ENCODE results near the gene RETN.

Gene RETN

GRCh38 chr19:7661744-7662538 is 6.9 kb upstream of the RETN start:
- DNase-seq: no peak

DNA sequence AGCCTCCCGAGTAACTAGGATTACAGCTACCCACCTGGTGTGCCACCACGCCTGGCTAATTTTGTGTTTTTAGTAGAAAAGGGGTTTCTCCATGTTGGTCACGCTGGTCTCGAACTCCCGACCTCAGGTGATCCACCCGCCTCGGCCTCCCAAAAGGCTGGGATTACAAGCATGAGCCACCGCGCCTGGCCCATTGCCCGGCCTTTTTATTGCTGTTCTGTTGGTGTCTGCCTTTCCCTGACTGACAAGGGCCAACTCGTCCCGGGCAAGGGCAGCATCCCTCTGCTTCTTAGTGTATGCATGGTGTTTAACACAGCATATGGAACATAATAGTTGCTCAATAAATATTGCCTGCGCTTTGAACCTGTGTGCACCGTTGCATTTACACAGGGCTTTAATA is 6.2 kb upstream of the RETN start:
- no peak for DNase-seq

- DNase-seq: no peak
These were observed 5.1 kb upstream of the RETN start for GRCh38 chr19:7663706-7664105.

- no peak for DNase-seq
These were observed 3.8 kb upstream of the RETN start for GRCh38 chr19:7665076-7665475.

DNA sequence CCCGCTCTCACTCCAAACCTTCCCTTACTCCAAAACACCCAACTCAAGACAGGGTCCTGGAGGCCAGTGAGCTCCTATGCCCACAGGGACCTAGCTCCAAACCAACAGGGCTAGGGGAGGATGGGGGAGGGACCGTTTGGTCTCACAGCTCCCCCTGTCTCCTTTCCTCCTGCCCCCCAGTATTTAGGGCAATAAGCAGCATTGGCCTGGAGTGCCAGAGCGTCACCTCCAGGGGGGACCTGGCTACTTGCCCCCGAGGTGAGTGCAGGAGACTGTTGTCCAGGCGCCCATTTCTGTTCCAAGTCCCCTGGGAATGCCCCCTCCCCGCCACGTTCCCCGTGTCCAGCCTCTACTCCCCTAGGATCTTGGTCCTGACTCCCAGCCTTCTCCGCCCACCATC is 792 bp downstream of the RETN start:
- no peak for DNase-seq

GRCh38 chr19:7670150-7670783 is 1.4 kb downstream of the RETN start:
- no peak for DNase-seq

- no peak for DNase-seq
These were observed 1.9 kb downstream of the RETN start for GRCh38 chr19:7670790-7671189.

DNA sequence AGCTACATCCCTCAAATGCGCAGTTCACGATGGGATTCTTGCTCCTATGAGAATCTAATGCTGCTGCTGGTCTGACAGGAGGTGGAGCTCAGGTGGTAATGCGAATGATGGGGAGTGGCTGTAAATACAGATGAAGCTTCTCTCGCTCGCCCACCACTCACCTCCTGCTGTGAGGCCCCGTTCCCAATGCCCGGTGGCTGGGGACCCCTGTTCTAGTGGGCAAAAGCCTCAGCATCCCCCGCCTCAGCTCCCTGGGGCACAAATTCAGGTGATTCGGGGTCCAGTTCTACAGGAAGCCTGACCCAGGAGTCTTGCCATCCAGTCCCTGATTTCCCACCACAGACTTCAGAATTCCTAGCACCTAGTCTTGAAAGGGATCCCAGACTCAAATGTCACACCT is 3.7 kb downstream of the RETN start:
- no peak for DNase-seq

GRCh38 chr19:7674010-7675005 is 5.5 kb downstream of the RETN start:
- DNase-seq: peak; percentile 45

- DNase-seq: no peak
These were observed 7.5 kb downstream of the RETN start for GRCh38 chr19:7676376-7676775.

- DNase-seq: no peak
These were observed 8.0 kb downstream of the RETN start, which contains the start of gene MCEMP1 for GRCh38 chr19:7676854-7677253. Gene MCEMP1 (plus strand): TSS chr19:7677090. CDS start chr19:7677121, 31 bp downstream.

- no peak for DNase-seq
These were observed 8.9 kb downstream of the RETN start for GRCh38 chr19:7677669-7678311.

DNA sequence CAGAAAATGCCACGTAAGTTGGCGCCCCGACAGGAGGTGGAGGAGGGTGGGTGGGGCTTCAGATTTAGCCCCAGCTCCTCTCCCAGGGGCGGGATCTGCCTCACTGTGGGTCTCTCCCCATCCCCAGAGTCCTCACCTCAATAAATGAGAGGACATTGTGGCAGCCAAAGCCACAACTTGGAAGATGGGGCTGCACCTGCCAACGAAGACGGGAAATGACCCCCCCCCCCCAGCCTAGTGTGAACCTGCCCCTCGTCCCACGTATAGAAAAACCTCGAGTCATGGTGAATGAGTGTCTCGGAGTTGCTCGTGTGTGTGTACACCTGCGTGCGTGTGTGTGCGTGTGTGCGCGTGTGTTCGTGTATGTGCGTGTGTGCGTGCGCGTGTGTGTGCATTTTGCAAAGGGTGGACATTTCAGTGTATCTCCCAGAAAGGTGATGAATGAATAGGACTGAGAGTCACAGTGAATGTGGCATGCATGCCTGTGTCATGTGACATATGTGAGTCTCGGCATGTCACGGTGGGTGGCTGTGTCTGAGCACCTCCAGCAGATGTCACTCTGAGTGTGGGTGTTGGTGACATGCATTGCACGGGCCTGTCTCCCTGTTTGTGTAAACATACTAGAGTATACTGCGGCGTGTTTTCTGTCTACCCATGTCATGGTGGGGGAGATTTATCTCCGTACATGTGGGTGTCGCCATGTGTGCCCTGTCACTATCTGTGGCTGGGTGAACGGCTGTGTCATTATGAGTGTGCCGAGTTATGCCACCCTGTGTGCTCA is 10.3 kb downstream of the RETN start:
- peak; percentile 73 for DNase-seq

GRCh38 chr19:7679771-7680605 is 11.1 kb downstream of the RETN start:
- DNase-seq: no peak

- DNase-seq: peak; percentile 92
These were observed 11.9 kb downstream of the RETN start, which contains the start of gene TRAPPC5 for GRCh38 chr19:7680606-7681339. Gene TRAPPC5 (plus strand): TSS chr19:7680833. CDS start chr19:7682254, 1,421 bp downstream.

DNA sequence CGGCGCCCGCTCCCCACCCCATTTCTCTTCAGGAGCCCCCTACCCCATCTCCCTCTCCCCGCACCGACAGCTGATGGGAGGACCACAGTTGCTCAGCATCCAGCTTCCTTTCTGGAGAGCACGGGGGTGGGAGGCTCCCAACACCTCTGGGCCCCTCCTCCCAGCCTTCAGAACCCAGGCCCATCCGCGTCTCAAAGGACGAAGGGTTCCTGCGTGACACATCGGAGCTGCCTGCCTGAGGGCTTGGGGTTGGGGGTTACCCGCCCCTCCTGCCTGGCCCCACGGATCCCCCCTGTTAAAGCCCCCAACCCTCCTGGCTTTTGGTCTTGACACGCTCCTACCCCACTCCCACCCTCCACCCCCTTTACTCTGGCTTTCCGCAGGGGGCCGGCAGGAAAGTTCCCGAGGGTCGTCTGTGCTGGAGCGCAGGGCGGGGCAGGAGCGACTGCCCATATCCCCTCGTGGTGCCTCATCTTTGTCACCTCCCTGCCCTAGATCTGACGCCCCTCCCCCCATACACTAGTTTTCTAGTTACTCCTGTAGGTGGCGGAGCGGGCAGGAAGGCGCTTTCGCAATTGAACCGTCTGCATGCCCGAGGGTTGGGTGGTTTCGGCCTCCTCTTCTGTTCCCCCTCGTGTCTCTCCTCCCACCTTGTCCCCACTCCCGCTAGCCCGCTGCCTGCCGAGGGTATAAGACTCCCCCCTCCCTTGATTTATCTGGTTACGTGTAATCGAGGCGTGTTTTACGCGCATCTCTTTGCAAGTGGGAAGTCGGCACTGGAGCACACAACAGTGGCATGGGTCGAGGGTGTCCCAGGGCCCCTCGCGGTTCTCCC is 12.7 kb downstream of the RETN start:
- peak; percentile 93 for DNase-seq

DNA sequence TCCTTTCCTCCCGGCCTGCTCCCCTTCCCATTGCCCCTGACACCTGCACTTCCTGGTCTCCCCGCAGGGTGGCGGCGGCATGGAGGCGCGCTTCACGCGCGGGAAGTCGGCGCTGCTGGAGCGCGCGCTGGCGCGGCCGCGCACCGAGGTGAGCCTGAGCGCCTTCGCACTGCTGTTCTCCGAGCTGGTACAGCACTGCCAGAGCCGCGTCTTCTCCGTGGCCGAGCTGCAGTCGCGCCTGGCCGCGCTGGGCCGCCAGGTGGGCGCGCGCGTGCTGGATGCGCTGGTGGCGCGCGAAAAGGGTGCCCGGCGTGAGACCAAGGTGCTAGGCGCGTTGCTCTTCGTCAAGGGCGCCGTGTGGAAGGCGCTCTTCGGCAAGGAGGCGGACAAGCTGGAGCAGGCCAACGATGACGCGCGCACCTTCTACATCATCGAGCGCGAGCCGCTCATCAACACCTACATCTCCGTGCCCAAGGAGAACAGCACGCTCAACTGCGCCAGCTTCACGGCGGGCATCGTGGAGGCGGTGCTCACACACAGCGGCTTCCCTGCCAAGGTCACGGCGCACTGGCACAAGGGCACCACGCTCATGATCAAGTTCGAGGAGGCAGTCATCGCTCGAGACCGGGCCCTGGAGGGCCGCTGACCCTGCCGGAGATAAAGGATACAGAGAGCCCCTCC is 13.5 kb downstream of the RETN start:
- no peak for DNase-seq

Data from activated CD4-positive, alpha-beta T cell treated with anti-CD3 and anti-CD28 coated beads, Interleukin-2, Interleukin-6, amounts not matched to agents 100 ng/mL and 50 ng/mL, durations not matched to agents 16 hours and 8 hours (primary cell).